GM19043 (cell line): ENCODE results near the gene PROK1.
A peak's percentile ranks its signal among the peaks of the same experiment; 100 is the strongest.
"Not testable (repeated sequence)": the region's sequence is repeated elsewhere in the genome, so short reads cannot be mapped to it uniquely, and the experiment has no call there.

Source experiments
- ATAC-seq: cut with Tn5 transposase; IDR thresholded peaks from one replicate; pipeline ENCODE4 v1.9.1; 2021; ENCODE audit warnings: low read depth; ENCODE audit not compliant: unreplicated experiment

PROK1 gene, protein sequence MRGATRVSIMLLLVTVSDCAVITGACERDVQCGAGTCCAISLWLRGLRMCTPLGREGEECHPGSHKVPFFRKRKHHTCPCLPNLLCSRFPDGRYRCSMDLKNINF

DNA sequence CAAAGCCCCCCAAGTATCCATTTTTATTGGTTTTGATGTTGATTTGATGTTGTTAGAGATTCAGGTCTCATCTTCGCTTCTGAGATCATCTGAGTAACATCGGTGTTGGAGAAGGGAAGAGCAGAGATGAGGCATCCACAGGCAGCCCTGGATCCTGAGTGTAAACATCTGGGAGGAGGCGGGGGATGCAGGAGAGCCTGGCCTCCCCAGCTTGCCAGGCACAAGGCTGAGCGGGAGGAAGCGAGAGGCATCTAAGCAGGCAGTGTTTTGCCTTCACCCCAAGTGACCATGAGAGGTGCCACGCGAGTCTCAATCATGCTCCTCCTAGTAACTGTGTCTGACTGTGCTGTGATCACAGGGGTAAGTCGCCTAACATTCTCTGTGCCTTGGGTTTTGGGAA, at the start of gene PROK1:
PROK1 (plus strand) TSS at position 221 of the 400 bp plus-strand sequence; CDS start at position 289, 68 bp downstream.
- no peak for ATAC-seq

- ATAC-seq = no peak
Observed at GRCh38 chr1:110403805-110404204, 47.1 kb upstream of the PROK1 start.

GRCh38 chr1:110404401-110404800, 46.5 kb upstream of the PROK1 start:
- no peak for ATAC-seq

- not testable (repeated sequence) for ATAC-seq
Observed at GRCh38 chr1:110406407-110406806, 44.5 kb upstream of the PROK1 start.

DNA sequence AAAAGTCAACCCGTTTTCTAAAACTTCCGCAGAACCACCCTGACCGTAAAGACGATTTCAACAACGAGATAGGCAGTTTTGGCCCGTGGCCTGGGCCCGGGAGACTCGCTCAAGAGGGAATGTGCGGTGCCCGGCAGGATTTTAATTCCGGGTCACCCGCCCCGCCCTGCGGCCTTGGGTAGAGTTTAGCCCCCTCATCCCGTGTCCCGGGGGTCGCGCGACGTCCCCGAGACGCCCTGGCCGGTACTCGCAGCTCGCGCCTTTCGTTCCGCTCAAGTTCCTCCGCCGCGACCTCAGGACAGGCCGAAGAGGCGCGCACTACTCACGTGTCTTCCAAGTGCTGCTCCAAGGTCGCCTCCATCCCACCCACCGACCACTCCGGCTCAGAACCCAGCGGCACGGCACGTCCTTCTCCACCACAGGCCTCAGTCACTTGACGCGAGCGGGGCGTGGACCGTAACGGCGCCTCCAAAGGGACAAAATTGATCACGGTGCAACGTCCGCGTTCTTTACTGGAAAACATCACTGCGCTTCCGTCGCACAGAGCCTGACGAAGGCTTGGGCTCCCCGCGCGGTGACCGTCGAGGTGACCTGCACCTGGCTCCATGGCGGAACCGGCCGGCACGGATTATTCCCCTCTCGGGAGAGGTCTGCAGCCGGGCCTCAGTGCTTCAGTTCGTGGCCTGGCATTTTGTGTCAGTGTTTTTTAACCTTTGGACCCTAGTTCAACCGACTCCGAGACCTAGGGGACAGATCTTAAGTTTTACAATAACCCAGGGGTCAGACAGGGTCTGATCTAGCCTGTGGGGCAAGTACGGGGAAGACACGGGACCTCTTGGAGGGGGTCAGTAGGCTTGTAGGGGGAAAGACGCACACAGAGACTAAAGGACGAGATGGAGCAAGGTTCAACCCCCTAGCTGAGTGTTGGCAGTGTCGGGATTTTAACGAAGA, 43.4 kb upstream of the PROK1 start, which contains the start of gene LAMTOR5:
LAMTOR5 (minus strand) TSS at position 435 of the 951 bp plus-strand sequence; CDS start at position 361, 74 bp downstream.
- ATAC-seq = peak; percentile 79

GRCh38 chr1:110408488-110408887, 42.5 kb upstream of the PROK1 start:
- no peak for ATAC-seq

- no peak for ATAC-seq
Observed at GRCh38 chr1:110409316-110409715, 41.6 kb upstream of the PROK1 start.

DNA sequence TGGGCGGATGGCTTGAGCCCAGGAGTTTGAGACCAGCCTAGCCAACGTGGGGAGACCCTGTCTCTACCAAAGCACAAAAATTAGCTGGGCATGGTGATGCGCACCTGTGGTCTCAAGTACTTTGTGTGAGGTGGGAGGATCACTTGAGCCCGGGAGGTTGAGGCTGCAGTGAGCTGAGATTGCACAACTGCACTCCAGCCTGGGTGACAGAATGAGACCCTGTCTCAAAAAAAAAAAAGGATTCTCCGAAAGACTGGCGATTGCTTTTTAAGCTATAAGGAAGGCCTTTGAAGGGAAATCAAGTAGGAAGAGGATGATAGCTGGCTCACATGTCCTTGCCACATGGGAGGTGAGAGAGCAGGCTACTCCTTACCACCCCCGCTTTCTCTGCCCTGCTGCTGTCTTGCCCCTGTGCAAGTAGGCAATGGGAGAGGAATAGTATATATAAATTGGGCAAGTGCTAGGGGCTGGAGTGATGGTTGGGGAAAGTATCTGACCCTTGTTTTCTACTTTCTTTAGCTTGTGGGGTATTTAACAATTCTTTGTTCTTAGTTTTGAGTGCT, 39.7 kb upstream of the PROK1 start:
- no peak for ATAC-seq

- ATAC-seq = no peak
Observed at GRCh38 chr1:110412576-110412975, 38.4 kb upstream of the PROK1 start.

- ATAC-seq = not testable (repeated sequence)
Observed at GRCh38 chr1:110413045-110413444, 37.9 kb upstream of the PROK1 start.

DNA sequence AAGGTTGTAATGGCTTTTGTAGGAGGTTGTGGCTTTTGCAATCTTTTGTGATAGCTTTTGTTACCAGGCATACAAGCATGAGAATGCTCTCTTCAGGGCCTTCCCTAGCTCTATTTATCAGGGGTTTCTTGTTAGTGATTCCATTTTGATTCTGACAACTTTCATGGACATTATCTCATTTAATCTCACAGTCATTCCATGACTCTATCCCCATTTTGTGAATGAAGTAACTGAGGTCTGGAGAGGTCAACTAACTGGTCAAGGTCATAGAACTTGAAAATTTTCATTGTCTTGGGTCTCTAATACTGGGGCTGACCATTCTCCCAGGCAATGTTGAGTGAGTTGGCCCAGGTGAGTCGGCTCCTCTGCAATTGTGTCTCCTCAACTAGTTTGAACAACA, 32.2 kb upstream of the PROK1 start:
- ATAC-seq = no peak

GRCh38 chr1:110420023-110420662, 30.8 kb upstream of the PROK1 start:
- ATAC-seq = no peak

GRCh38 chr1:110420874-110421793, 29.8 kb upstream of the PROK1 start:
- ATAC-seq = no peak

DNA sequence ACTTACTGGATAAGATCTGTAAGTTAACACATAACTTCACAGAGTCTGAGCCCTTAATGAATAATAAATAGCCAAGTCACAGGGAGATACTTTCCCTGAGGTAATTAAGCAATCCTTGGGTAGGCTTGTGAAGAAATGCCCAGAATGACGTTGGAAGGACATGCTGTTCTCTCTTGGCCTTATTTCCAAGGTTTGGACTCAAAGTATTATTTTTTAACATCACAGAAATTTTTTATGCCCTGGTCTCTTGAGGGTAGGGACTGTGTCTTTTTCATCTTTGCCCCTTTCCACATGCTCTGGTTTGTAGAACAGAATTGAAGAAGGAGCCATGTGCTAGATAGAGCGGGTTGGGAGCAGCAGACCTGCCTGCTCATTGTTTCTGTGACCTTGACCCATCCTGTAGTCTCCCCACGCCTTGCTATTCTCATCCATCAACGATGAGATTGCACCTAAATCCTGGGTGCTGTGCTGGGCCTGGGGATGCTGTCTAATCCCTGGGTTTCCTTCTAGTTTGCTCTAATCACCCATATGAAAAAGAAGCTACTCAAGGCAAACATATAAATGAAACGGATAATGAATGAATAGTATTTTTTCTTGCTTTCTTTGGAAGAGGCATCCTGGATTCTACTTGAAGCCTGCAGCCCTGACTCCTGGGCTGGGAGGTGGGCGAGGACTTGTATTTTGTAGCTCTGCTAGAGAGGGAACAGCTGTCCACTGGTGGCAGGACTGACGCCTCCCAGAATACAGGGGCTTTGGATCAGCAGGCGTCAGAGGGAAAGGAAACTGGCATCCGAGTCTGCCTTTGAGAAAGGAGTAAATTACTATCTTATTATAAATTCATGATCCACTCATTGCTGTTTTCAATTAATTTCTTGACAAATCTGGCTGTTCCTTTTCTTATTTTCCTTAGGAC, 26.0 kb upstream of the PROK1 start:
- ATAC-seq = no peak

GRCh38 chr1:110425612-110426152, 25.3 kb upstream of the PROK1 start:
- no peak for ATAC-seq

- ATAC-seq = no peak
Observed at GRCh38 chr1:110426854-110427253, 24.1 kb upstream of the PROK1 start.

DNA sequence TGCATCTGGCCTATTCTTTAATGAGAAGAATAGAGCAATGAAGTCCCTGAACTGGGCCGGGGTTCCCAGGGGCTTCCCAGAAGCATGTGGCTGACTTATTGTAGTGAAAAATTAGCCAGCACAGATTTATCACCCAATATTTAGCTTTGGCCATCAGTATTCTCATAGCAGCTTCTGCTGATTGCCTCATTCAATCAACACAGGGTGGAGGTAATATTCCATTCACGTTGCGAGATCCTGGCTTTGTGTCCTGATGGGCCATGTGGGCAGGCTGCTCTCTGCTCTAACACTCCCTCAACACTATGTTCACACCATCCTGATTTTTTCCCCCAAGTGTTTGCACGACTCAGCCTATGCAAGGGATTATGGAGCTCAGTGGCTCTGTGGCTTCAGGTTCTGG, 22.0 kb upstream of the PROK1 start:
- no peak for ATAC-seq

DNA sequence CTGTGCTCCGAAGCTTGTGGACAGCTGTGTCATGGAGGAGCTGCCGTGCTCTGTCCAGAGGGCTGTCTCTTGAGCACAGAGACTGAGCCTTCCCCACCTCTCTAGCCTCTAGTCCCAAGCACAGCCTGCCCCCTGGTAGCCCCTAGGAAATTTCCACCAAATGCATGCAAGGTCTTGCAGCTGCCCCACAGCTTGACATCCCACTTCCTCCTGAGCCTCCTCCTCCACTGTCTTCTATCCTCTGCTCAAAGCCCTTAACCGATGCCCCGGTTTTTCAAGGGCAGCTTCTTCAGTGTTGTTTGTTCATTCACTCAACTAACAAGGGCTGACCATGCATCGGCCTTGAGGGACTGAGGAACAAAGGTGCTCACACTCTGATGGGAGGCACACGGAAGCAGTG, 20.6 kb upstream of the PROK1 start:
- no peak for ATAC-seq

- ATAC-seq = no peak
Observed at GRCh38 chr1:110430901-110431300, 20.0 kb upstream of the PROK1 start.
